Measurements from ENCODE around the gene THSD4.

DNA sequence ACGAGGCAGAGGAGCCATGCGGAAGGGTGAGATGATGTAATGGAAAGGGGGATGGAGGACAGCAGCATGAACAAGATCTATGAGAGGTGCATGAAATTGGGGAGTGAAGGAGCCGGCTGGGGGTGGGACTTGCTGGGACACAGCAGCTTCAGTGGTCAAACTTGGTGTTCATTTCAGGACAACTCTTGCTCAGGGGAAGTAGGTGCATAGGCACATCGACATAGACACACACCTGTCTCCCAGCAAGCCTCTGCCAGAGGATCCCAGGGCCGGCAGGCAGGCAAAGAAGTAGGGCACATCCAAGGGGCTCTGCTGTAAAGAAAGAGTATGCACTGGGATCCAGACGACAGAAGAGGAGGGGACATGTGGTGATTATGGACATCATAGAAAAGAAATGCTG lies 582.0 kb downstream of the THSD4 start:
- TF ChIP-seq CTCF (IDR thresholded peaks at IDR 0.05) (no peak), POLR2AphosphoS5 (IDR thresholded peaks at IDR 0.05; ENCODE audit: low read depth, low read length) (no peak), SIN3A (IDR thresholded peaks at IDR 0.05; ENCODE audit: borderline replicate concordance, insufficient read depth, low read depth, low read length) (no peak)
- TF ChIP-seq, protein P1, sequence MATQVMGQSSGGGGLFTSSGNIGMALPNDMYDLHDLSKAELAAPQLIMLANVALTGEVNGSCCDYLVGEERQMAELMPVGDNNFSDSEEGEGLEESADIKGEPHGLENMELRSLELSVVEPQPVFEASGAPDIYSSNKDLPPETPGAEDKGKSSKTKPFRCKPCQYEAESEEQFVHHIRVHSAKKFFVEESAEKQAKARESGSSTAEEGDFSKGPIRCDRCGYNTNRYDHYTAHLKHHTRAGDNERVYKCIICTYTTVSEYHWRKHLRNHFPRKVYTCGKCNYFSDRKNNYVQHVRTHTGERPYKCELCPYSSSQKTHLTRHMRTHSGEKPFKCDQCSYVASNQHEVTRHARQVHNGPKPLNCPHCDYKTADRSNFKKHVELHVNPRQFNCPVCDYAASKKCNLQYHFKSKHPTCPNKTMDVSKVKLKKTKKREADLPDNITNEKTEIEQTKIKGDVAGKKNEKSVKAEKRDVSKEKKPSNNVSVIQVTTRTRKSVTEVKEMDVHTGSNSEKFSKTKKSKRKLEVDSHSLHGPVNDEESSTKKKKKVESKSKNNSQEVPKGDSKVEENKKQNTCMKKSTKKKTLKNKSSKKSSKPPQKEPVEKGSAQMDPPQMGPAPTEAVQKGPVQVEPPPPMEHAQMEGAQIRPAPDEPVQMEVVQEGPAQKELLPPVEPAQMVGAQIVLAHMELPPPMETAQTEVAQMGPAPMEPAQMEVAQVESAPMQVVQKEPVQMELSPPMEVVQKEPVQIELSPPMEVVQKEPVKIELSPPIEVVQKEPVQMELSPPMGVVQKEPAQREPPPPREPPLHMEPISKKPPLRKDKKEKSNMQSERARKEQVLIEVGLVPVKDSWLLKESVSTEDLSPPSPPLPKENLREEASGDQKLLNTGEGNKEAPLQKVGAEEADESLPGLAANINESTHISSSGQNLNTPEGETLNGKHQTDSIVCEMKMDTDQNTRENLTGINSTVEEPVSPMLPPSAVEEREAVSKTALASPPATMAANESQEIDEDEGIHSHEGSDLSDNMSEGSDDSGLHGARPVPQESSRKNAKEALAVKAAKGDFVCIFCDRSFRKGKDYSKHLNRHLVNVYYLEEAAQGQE (IDR thresholded peaks at IDR 0.05; ENCODE audit: insufficient read depth in 1 of 2, low read depth in 2 of 2, low read length in 1 of 2): no peak
